Heart left ventricle (tissue), 13 donors: Measurements from ENCODE around the gene LMLN.

Source experiments
- CTCF ChIP-seq, 12 donors: fragments of 200-600 bp; sonication (generic) in 4 of 12; IDR thresholded peaks; one replicate each; pipeline versions ENCODE4 v1.5.0 to v1.8.0; 2018 to 2022; ENCODE audit warnings: antibody characterized with exemption in 12 of 12, mild to moderate bottlenecking in 5 of 12
- POLR2A ChIP-seq, 2 donors: fragments of 450-650 bp; IDR thresholded peaks; one replicate each; pipeline ENCODE4 v1.6.1; 2017; ENCODE audit warnings: antibody characterized with exemption in 2 of 2, mild to moderate bottlenecking in 2 of 2, moderate library complexity in 2 of 2
- donor health status: ischemic (EF 13 %, LVEDD 7.1; RV severe dilation, severe dysfunction).
- donor health status: DM: no; HTN: yes; CAD: no.
- donor health status: DM: no; HTN: no; CAD: no.
- donor health status: ischemic (EF 25% LVEDD 6.9; RV normal size, moderate dysfunction).
- donor health status: ischemic (EF 25% LVEDD 5.7; RV mildly dilated, moderate dysfunction).
- donor health status: ischemic (EF 35%, LVEDD 5.7; RV mildly dilated, moderate dysfunction).
- donor health status: nonischemic (EF 11% LVEDD 7.7; RV severe dilation, severe dysfunction).
- donor health status: DM: yes; HTN: yes; CAD: no.
- donor health status: PGD.
- donor health status: ischemic (EF 29% LVEDD 5.4; RV normal size, mild dysfunction).
- donor health status: nonischemic (EF 23%, LVEDD 6.1; RV moderate dilation, normal function).

GRCh38 chr3:198018416-198018815, 58.4 kb downstream of the LMLN start:
- TF ChIP-seq CTCF (IDR thresholded peaks at IDR 0.05) (no peak), POLR2A (IDR thresholded peaks at IDR 0.05) (no peak)
